WTC11 (cell line): ENCODE data around the gene NFAM1. TPM values are rescaled to one million over a fixed set of nuclear protein-coding genes. Genes with fewer than 3 reads are reported as not detected.

ENCODE experiments used
- ATAC-seq: fragments of 200-7000 bp; cut with Tn5 transposase; 2 replicates; pipeline ENCODE4 v1.10.0; 2021; ENCODE audit warnings: mild to moderate bottlenecking, moderate library complexity
- CTCF ChIA-PET: fragments of 300-600 bp; sonication (Branson Sonifier 250); formaldehyde crosslinking; loops from one replicate; lab custom pipeline; 2021; ENCODE audit warnings: antibody characterized with exemption; lab: Charles Lee
- POLR2A ChIA-PET: fragments of 350-600 bp; sonication (Branson Sonifier 250); formaldehyde crosslinking; loops from one replicate; lab custom pipeline; 2021; ENCODE audit warnings: antibody characterized with exemption; lab: Charles Lee
- DNase-seq: peaks from one replicate; pipeline ENCODE4 v3.0.0; 2021; ENCODE audit warnings: low spot score
- H3K27ac Mint-ChIP-seq: 2 replicates; pipeline ENCODE4 v1.8.0; 2021; ENCODE audit warnings: mixed read lengths
- H3K27me3 Mint-ChIP-seq: 2 replicates; pipeline ENCODE4 v1.8.0; 2021; ENCODE audit warnings: low read depth, mild to moderate bottlenecking, moderate library complexity, mixed read lengths
- H3K36me3 Mint-ChIP-seq: 2 replicates; pipeline ENCODE4 v1.8.0; 2021; ENCODE audit warnings: mixed read lengths
- H3K4me1 Mint-ChIP-seq: 2 replicates; pipeline ENCODE4 v1.8.0; 2022; ENCODE audit warnings: mixed read lengths
- H3K4me3 Mint-ChIP-seq: 2 replicates; pipeline ENCODE4 v1.8.0; 2021; ENCODE audit warnings: mild to moderate bottlenecking, moderate library complexity, mixed read lengths
- H3K9me3 Mint-ChIP-seq: 2 replicates; pipeline ENCODE4 v1.8.0; 2021; ENCODE audit warnings: mixed read lengths
- CBFB ChIP-seq: sonication (generic); formaldehyde crosslinking; IDR thresholded peaks from 2 replicates; pipeline ENCODE4 v1.8.1; 2022; ENCODE audit warnings: mild to moderate bottlenecking, low read depth, missing genetic modification reagents
- CTCF ChIP-seq: fragments of 200-600 bp; IDR thresholded peaks from 2 replicates; pipeline ENCODE4 v1.8.0; 2022; ENCODE audit warnings: antibody characterized with exemption
- ERG ChIP-seq: fragments of 250-450 bp; sonication (Bioruptor Pico); IDR thresholded peaks from 2 replicates; pipeline ENCODE4 v1.8.0; 2021; ENCODE audit warnings: mild to moderate bottlenecking
- ESRRA ChIP-seq: sonication (generic); formaldehyde crosslinking; IDR thresholded peaks from 2 replicates; pipeline ENCODE4 v1.8.1; 2022; ENCODE audit warnings: mild to moderate bottlenecking, missing genetic modification reagents, borderline replicate concordance
- FOXK1 ChIP-seq: sonication (generic); formaldehyde crosslinking; IDR thresholded peaks from 2 replicates; pipeline ENCODE4 v1.8.0; 2022; ENCODE audit warnings: mild to moderate bottlenecking, moderate library complexity, missing genetic modification reagents
- FOXP4 ChIP-seq: sonication (generic); formaldehyde crosslinking; IDR thresholded peaks from 2 replicates; pipeline ENCODE4 v1.8.0; 2022; ENCODE audit warnings: mild to moderate bottlenecking, missing genetic modification reagents
- HMGA2 ChIP-seq: fragments of 250-450 bp; sonication (Bioruptor Pico); IDR thresholded peaks from 2 replicates; pipeline ENCODE4 v1.4.0; 2021; ENCODE audit warnings: mild to moderate bottlenecking, moderate library complexity
- IRF2 ChIP-seq: sonication (generic); formaldehyde crosslinking; IDR thresholded peaks from 2 replicates; pipeline ENCODE4 v1.8.0; 2022; ENCODE audit warnings: low read depth, missing genetic modification reagents, borderline replicate concordance
- MXD4 ChIP-seq: fragments of 250-450 bp; sonication (Bioruptor Pico); IDR thresholded peaks from 2 replicates; pipeline ENCODE4 v1.8.0; 2021; ENCODE audit warnings: mild to moderate bottlenecking, moderate library complexity, borderline replicate concordance
- PRRX2 ChIP-seq: fragments of 250-450 bp; sonication (Bioruptor Pico); IDR thresholded peaks from 2 replicates; pipeline ENCODE4 v1.8.0; 2021; ENCODE audit warnings: mild to moderate bottlenecking
- TEAD1 ChIP-seq: sonication (generic); formaldehyde crosslinking; IDR thresholded peaks from 2 replicates; pipeline ENCODE4 v1.8.0; 2022; ENCODE audit warnings: mild to moderate bottlenecking, missing genetic modification reagents
- USF1 ChIP-seq: sonication (generic); formaldehyde crosslinking; IDR thresholded peaks from 2 replicates; pipeline ENCODE4 v1.8.0; 2022; ENCODE audit warnings: mild to moderate bottlenecking, missing genetic modification reagents
- USF2 ChIP-seq: sonication (generic); formaldehyde crosslinking; IDR thresholded peaks from 2 replicates; pipeline ENCODE4 v1.8.1; 2023; ENCODE audit warnings: mild to moderate bottlenecking, missing genetic modification reagents, moderate library complexity
- ZBTB21 ChIP-seq: sonication (generic); formaldehyde crosslinking; IDR thresholded peaks from 2 replicates; pipeline ENCODE4 v1.8.1; 2023; ENCODE audit warnings: mild to moderate bottlenecking, missing genetic modification reagents, borderline replicate concordance
- ZBTB43 ChIP-seq: sonication (generic); formaldehyde crosslinking; IDR thresholded peaks from 2 replicates; pipeline ENCODE4 v1.8.1; 2023; ENCODE audit warnings: mild to moderate bottlenecking, missing genetic modification reagents
- ZNF219 ChIP-seq: sonication (generic); formaldehyde crosslinking; IDR thresholded peaks from 2 replicates; pipeline ENCODE4 v1.8.0; 2023; ENCODE audit warnings: missing genetic modification reagents, mild to moderate bottlenecking, borderline replicate concordance
- ZNF317 ChIP-seq: sonication (generic); formaldehyde crosslinking; IDR thresholded peaks from 2 replicates; pipeline ENCODE4 v1.8.1; 2023; ENCODE audit warnings: low read depth, mild to moderate bottlenecking, moderate library complexity, missing genetic modification reagents, borderline replicate concordance
- ZNF416 ChIP-seq: fragments of 250-450 bp; sonication (Bioruptor Pico); IDR thresholded peaks from 2 replicates; pipeline ENCODE4 v1.9.0; 2021; ENCODE audit warnings: mild to moderate bottlenecking, inconsistent platforms
- ZNF532 ChIP-seq: fragments of 250-450 bp; sonication (Bioruptor Pico); IDR thresholded peaks from 2 replicates; pipeline ENCODE4 v1.9.0; 2021; ENCODE audit warnings: mild to moderate bottlenecking, borderline replicate concordance
- ZNF671 ChIP-seq: fragments of 250-450 bp; sonication (Bioruptor Pico); IDR thresholded peaks from 2 replicates; pipeline ENCODE4 v1.8.0; 2021; ENCODE audit warnings: mild to moderate bottlenecking
- total RNA-seq: library from RNA; stranded (reverse); gene quantifications from 3 replicates; pipeline ENCODE4 v1.2.3, GENCODE V29; 2021

NFAM1 gene
- total RNA-seq, 1 experiment from 2014 or later, result 1.6 TPM

- no peak for DNase-seq
- peaks cover 5% of the 10 kb centered on the region; the same call in 1 of the 2 replicates for H3K27me3 Mint-ChIP-seq
- TF ChIP-seq ESRRA (CRISPR knock-in tag) (no peak), ZNF317 (CRISPR knock-in tag) (no peak), IRF2 (no peak), ZNF219 (CRISPR knock-in tag) (no peak), ZNF671 (CRISPR knock-in tag) (no peak), CTCF (no peak), HMGA2 (CRISPR knock-in tag) (no peak), PRRX2 (CRISPR knock-in tag) (no peak)
- H3K4me1 Mint-ChIP-seq, result peaks cover 31% of the 10 kb centered on the region
- H3K27ac Mint-ChIP-seq, result no peak overlapping the region
- H3K9me3 Mint-ChIP-seq, result no peaks in the 10 kb centered on the region
- POLR2A ChIA-PET, result no interaction called here
- CTCF ChIA-PET, result interaction anchor here (0.7 kb wide), 1 partner anchor 45 kb away, joined by 3 read pairs; no protein-coding TSS in a partner anchor
- no peaks in the 10 kb centered on the region for H3K36me3 Mint-ChIP-seq
- H3K4me3 Mint-ChIP-seq, result no peak overlapping the region
- no peak for ATAC-seq
Observed at GRCh38 chr22:42414565-42415303, 17.5 kb downstream of the NFAM1 start.

GRCh38 chr22:42414021-42414420 lies 18.2 kb downstream of the NFAM1 start:
- no peaks in the 10 kb centered on the region for H3K9me3 Mint-ChIP-seq
- CTCF ChIA-PET, result no interaction called here
- H3K4me1 Mint-ChIP-seq, result peaks cover 29% of the 10 kb centered on the region
- no peak overlapping the region for H3K4me3 Mint-ChIP-seq
- no peaks in the 10 kb centered on the region for H3K36me3 Mint-ChIP-seq
- peaks cover 5% of the 10 kb centered on the region; the same call in 1 of the 2 replicates for H3K27me3 Mint-ChIP-seq
- POLR2A ChIA-PET, result no interaction called here
- no peak for DNase-seq
- H3K27ac Mint-ChIP-seq, result no peak overlapping the region
- no peak for ATAC-seq
- TF ChIP-seq USF1 (CRISPR knock-in tag) (no peak), FOXP4 (CRISPR knock-in tag) (no peak), ZNF532 (CRISPR knock-in tag) (no peak), TEAD1 (CRISPR knock-in tag) (no peak), ZNF416 (CRISPR knock-in tag) (no peak), FOXK1 (CRISPR knock-in tag) (no peak), ZBTB43 (no peak), ERG (CRISPR knock-in tag) (no peak), CTCF (no peak), USF2 (CRISPR knock-in tag) (no peak), MXD4 (no peak), CBFB (CRISPR knock-in tag) (no peak), ZBTB21 (no peak)
